GM18858 (cell line): ENCODE data around the gene OOSP2.
"Not testable (repeated sequence)": the region's sequence is repeated elsewhere in the genome, so short reads cannot be mapped to it uniquely, and the experiment has no call there.

Experiments
- ATAC-seq: cut with Tn5 transposase; IDR thresholded peaks from one replicate; pipeline ENCODE4 v1.9.1; 2021; ENCODE audit not compliant: unreplicated experiment

The OOSP2 gene, protein sequence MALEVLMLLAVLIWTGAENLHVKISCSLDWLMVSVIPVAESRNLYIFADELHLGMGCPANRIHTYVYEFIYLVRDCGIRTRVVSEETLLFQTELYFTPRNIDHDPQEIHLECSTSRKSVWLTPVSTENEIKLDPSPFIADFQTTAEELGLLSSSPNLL

DNA sequence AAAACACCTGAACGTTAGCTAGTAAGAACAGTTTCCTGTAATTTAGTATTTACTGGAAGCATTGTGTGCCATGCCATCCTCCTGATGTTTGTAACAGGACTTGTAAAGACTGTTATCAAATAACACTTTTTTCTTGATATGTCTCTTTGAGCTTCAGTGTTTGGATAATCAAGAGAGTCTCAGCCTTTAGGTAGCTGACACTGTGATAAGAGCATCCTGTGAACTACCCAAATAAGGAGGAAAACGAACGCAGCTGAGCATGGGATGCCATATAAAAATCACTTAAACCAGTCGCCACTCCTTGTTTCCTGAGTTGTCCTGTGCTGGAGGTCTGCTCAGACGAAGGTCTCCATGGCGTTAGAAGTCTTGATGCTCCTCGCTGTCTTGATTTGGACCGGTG, at the start of gene OOSP2:
TSS of gene OOSP2 (plus strand) at position 301 of the 400 bp plus-strand sequence. CDS start at position 352, 51 bp downstream.
- ATAC-seq = no peak

DNA sequence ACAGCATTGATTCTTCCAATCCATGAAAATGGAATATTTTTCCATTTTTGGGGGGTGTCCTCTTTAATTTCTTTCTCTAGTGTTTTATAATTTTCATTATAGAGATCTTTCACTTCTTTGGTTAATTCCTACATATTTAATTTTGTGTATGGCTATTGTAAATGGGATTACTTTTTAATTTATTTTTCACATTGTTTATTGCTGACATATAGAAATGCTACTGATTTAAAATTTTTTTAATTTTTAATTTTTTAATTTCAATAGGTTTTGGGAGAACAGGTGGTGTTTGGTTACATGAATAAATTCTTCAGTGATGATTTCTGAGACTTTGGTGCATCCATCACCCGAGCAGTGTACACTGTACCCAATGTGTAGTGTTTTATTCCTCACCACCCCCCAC, 49.8 kb upstream of the OOSP2 start:
- no peak for ATAC-seq

DNA sequence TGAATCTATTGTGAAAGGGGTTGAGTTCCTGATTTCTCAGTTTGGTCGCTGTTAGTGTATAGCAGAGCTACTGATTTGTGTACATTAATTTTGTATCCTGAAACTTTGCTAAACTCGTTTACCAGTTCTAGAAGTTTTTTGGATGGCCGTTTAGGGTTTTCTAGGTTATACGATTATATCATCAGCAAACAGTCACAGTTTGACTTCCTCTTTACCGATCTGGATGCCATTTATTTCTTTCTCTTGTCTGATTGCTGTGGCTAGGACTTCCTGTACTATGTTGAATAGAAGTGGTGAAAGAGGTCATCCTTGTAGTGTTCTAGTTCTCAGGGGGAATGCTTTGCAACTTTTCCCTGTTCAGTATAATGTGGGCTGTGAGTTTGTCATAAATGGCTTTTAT, 47.8 kb upstream of the OOSP2 start:
- ATAC-seq = no peak

DNA sequence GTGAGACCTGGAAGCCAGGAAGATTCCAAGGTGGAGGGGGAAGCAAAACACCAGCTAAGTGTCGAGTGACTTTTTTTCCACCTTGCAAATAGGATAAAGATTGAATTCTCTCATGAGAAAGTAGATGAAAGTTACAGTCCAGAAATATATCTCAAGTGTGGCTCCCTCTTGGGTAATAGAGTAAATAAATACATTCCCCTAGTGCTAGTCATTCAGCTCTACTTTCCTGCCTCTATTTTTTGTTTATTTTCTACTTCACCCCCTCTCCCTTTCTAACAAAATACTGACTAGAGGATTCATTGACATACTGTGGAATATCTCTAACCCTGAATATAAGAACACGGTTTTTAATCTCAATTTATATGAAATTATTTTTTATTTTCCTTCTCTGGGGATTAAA, 42.4 kb upstream of the OOSP2 start:
- ATAC-seq = no peak

DNA sequence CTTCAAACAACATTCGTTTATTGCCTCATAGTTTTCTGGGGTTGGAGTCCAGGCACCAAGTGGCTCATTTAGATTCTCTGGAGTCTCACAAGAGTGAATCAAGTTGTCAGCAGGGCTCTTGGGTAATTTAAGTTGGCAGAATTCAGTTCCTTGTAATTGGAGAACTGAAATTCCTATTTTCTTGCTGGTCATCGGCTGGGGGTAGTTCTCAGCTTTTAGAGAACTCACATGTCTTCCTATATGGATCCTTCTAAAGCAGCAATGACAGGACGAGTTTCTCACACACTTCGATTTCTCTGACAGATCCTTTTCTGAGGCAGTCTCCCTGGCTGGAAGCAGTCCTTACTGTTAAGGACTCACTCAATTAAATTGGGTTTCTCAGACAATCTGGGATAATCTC, 40.5 kb upstream of the OOSP2 start:
- no peak for ATAC-seq

DNA sequence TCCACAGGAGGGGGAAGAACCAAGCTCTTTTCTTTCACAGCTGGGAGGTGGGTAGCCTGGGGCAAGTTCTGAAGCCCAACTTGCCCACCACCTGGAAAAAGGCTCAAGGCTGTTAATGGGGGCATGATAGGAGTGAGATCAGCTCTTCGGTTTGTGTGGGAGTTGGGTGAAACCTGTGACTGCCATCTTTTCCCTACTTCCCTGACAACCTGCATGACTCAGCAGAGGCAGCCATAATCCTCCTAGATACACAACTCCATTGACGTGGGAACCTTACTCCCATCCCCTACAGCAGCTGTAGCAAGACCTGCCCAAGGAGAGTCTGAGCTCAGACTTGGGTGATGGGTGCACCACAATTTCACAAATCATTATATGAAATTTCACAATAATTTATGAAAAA, 36.5 kb upstream of the OOSP2 start:
- no peak for ATAC-seq

DNA sequence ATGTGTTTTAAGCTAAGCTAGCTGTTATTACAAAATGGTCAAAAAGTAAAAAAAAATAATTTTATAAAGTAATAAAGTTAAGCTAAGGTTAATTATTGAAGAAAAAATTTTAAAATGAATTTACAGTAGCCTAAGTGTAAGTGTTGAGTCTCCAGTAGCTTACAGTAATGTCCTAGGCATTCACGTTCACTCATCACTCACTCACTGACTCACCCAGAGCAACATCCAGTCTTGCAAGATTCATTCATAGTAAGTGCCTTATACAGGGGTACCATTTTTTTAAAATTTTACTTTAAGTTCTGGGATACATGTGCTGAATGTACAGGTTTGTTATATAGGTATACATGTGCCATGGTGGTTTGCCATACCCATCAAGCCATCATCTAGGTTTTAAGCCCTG, 34.8 kb upstream of the OOSP2 start:
- ATAC-seq = no peak

DNA sequence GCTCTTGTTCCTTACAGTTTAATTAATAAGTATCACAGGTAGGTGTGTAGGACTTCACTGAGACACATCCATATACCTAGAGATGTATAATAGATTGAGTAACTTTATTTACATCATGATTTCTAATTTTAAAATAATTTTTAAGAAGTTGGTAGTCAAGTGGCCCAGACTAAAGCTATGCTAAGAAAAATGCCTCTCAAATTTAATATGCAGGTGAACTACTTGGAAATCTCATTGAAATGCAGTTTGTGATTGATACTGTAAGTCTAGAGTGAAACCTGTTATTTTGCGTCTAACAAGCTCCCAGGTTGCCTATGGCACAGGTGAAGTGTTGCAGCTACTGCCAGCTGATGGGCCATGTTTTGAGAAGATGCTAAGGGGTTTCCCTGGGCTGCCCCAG, 23.3 kb upstream of the OOSP2 start, which contains the start of gene OOSP4B:
TSS of gene OOSP4B (plus strand) at position 301 of the 400 bp plus-strand sequence.
- no peak for ATAC-seq

DNA sequence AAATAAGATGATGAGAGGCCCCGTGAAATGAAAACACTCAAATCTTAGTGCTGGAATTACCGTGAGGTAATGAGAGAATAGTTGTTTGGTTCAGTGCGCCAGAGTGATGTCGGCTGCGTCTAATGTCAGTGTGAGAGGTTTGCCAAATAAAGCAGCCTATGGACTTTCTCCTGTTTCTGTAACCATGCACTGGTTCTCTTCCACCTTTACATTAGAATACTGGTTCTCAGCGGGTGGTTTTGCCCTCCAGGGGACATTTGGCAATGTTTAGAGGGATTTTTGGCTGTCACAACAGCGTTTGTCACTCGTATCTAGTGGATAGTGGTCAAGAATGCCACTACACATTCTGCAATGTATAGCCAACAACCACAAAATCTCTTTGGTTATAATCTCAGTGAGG, 22.2 kb upstream of the OOSP2 start:
- ATAC-seq = no peak

DNA sequence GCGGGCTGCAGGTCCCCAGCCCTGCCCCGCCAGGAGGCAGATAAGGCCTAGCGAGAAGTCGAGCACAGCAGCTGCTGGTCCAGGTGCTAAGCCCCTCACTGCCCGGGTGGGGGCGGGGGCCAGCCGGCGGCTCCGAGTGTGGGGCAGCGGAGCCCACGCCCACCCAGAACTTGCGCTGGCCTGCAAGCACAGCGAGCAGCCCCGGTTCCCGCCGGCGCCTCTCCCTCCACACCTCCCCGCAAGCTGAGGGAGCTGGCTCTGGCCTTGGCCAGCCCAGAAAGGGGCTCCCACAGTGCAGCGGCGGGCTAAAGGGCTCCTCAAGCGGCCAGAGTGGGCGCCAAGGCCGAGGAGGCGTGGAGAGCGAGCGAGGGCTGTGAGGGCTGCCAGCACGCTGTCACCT, 19.8 kb upstream of the OOSP2 start:
- ATAC-seq = not testable (repeated sequence)

DNA sequence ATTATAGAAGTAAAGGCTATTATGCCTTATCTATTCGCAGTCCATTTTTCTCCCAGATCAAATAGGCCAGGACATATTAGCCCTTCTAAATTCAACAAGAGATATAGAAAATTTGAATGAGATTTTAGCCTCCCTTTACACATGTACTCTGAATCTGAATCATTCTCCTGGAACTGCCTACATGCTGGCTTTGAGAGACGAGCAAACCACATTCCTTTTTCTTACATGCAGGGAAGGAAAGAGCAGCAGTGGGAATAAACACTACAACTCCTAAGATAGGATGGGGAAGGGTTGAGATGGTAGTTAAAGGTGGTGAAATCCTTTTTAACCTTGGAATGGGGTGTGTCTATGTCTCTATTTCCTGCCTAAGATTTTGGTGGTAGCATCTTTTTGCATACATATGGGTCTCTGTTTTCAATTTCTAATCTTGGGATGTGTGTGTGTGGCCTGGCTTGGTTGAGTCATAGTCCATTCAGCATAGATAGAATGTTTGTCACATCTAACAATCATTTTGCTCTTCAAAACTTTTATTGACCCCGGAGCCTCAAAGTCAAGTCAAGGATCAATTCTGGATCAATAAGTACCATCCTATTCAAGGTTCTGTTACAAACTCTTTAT, 11.1 kb upstream of the OOSP2 start:
- no peak for ATAC-seq

DNA sequence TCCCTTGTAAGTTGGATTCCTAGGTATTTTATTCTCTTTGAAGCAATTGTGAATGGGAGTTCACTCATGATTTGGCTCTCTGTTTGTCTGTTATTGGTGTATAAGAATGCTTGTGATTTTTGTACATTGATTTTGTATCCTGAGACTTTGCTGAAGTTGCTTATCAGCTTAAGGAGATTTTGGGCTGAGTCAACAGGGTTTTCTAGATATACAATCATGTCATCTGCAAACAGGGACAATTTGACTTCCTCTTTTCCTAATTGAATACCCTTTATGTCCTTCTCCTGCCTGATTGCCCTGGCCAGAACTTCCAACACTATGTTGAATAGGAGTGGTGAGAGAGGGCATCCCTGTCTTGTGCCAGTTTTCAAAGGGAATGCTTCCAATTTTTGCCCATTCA, 10.2 kb downstream of the OOSP2 start:
- ATAC-seq = not testable (repeated sequence)

DNA sequence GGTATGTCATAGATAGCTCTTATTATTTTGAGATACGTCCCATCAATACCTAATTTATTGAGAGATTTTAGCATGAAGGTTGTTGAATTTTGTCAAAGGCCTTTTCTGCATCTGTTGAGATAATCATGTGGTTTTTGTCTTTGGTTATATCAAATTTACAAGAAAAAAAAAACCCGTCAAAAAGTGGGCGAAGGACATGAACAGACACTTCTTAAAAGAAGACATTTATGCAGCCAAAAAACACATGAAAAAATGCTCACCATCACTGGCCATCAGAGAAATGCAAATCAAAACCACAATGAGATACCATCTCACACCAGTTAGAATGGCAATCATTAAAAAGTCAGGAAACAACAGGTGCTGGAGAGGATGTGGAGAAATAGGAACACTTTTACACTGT, 10.6 kb downstream of the OOSP2 start:
- ATAC-seq = not testable (repeated sequence)

DNA sequence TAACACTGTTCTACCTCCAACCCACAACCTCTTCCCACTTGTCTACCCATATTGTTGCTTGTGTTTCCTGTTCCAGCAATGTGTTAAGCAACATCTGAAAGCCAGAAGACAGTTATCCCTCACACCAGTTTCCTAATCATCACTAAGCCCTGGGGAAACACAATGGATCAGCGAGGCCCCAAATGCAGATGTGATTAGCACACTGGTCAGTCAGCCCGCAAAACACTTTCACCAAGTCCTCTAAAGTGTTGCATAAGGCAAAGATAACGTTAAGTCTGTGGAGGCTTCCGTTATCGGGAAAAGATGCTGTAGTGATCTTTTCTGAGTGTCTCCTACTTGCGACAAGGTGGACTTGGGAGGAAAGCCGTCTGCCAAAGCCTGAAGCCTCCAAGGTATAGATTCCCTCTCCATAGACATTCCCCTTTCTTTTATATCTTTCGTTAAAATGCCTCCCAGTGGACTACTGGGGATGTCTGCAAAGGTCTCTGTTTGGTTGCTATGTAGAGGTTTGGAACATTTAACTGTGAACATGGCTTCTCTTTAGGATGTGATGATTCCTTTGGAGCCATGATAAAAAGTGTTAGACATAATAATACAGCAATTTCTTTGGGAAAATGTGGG, 16.2 kb downstream of the OOSP2 start, which contains the start of gene MS4A3:
TSS of gene MS4A3 (plus strand) at position 317 of the 621 bp plus-strand sequence. CDS start 4,496 bp downstream, outside the sequence.
- no peak for ATAC-seq

DNA sequence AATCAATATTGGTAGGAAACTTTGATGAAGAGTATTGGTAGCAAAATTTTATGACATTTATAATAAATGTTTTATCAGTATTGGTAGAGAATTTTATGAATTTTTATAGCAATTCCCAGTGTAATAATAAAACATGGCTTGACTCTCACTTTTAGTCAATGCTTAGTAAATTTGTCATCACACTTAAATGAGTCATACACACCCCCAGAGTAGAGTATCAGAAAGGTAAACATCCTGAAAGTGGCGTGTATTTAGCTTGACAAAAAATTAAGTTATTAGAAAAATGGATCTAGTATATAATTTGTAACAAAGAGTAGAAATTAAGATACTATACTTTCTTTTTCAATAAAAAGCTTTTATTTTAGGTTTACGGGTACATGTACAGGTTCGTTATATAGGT, 18.8 kb downstream of the OOSP2 start:
- no peak for ATAC-seq

DNA sequence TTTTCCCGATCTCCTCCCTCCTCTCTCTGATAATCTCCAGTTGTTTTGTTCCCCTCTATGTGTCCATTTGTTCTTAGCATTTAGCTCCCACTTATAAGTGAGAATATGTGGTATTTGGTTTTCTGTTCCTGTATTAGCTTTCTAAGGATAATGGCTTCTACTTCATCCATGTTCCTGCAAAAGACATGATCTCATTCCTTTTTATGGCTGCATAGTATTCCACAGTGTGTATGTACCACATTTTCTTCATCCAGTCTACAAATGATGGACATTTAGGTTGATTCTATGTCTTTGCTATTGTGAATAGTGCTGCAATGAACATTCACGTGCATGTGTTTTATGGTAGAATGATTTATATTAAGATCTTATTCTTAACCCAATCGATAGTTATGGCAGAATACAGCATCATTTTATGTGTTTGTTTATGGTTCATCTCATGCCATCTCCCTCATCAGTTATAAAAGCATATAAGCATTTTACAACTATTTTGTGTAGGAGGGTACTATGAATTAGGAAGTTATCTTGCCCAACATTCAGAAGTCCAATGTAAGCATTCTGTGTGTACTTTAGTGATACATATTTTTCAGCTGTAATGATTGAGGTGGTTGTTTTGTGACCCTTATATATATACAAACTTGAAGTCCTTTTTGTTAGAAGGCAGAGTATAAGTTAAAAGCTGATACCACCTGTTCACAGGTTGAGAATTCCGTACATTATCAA, 19.5 kb downstream of the OOSP2 start:
- ATAC-seq = no peak

DNA sequence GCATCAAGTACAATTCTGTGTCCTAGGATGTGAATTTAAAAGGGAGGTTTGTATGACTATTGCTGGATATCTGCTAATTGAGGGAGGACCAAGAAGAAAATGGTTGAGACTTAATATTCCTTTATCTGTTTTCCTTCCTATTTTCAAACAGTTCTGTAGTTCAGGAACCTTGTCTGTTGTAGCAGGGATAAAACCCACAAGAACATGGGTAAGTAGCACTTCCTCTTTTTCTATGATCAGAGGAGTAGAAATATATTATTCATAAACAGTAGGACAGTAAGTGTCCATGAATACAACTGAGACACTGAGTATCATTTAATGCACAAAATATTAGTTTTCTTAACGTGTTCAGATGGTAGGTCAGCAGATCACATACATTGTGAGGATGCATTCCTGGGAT, 23.9 kb downstream of the OOSP2 start:
- ATAC-seq = no peak

DNA sequence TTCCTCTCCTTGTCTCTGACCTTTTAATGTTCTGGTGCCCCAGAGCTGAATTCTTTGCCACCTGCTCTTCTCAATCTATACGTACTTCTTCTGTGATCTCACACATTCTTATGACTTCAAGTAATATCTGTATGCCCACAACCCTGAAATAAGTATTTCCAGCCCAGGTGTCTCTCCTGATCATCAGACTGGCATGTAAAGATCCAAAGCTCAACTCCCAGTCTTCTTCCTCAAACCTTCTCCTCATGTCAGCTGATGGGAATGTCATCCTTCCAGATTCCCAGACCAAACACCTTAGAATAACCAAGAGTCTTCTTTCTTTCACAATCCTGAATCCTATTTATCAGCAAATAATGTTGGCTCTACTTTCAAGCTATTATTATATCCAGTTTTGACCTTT, 25.6 kb downstream of the OOSP2 start:
- no peak for ATAC-seq

DNA sequence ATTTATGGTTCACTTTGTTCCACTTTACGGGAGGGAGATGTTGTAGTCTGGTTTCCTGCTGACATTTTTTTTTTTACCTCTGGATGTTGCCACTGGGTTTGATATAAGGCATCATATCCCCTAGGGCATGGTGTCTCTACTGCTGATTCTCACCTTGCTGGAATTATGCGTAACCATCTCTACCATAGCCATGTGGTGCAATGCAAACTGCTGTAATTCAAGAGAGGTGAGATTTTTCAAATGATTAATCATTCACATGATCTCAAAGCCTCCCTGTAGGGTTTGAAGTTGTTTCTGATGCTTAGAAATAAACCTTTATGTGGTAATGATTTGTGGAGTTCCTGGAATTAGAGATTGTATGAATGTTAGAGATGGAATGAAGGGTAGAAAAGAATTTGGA, 29.2 kb downstream of the OOSP2 start:
- ATAC-seq = no peak

DNA sequence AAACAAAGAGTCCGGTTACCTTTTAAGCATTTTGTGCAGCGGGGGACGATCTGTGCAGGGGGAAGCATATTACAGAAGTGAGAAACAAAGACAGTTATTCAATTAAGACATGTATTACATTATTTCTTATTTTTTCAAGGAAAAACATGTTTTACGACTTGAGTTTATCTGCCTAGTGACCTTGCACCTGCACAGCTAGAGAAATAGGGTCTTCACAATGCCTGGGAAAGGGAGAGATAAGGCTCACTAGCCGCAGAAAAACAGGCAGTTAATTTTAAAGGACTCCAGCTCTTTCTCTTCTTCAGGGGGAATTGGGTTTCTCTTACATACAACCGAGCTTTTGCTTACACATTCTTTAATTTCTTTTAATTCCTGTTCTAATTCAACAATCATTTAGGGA, 31.4 kb downstream of the OOSP2 start:
- not testable (repeated sequence) for ATAC-seq

DNA sequence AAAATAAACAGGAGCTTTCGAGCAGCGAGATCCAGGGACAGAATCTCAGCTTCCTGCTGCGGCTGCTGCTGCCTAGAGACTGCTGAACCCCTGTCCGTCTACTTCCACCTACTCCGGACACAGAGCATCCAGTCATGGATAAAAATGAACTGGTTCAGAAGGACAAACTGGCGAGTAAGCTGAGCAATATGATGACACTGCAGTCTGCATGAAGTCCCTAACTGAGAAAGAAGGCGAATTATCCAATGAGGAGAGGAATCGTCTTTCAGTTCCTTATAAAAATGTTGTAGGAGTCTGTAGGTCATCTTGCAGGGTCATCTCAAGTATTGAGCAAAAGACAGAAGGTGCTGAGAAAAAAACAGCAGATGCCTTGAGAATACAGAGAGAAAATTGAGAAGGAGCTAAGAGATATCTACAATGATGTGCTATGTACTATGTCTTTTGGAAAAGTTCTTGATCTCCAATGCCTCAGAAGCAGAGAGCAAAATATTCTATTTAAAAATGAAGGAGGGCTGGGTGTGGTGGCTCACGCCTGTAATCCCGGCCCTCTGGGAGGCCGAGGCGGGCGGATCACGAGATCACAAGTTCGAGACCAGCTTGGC, 37.1 kb downstream of the OOSP2 start:
- ATAC-seq = no peak
